H1 (cell line): ENCODE data around the gene NBPF1.
"Not testable (repeated sequence)": the region's sequence is repeated elsewhere in the genome, so short reads cannot be mapped to it uniquely, and the experiment has no call there.

ENCODE experiments used
- BACH1 ChIP-seq: IDR thresholded peaks from 2 replicates; pipeline ENCODE4 v1.6.1; 2012; ENCODE audit warnings: low read length, improper control_type of control experiment
- JUND ChIP-seq: IDR thresholded peaks from 2 replicates; pipeline ENCODE4 v1.6.1; 2011; ENCODE audit warnings: mild to moderate bottlenecking, improper control_type of control experiment, low read length
- KDM1A ChIP-seq: fragments of 200-600, 300-600 bp; sonication (generic); IDR thresholded peaks from 2 replicates; pipeline ENCODE4 v1.7.1; 2016; ENCODE audit warnings: mild to moderate bottlenecking, low read length, borderline replicate concordance
- POLR2A ChIP-seq, 2 experiments: IDR thresholded peaks; 1 replicate in 1 of 2; 2 replicates in 1 of 2; pipeline ENCODE4 v1.6.1; 2011; ENCODE audit warnings: low read depth in 2 of 2, low read length in 2 of 2, mild to moderate bottlenecking in 2 of 2; ENCODE audit errors: control extremely low read depth in 1 of 2
- SIN3A ChIP-seq, 2 experiments: IDR thresholded peaks in 1 of 2; conservative IDR thresholded peaks in 1 of 2; 2 replicates each; pipeline ENCODE4 v1.6.1; 2011 to 2012; ENCODE audit warnings: low read length in 2 of 2, improper control_type of control experiment in 1 of 2, low read depth in 1 of 2, mild to moderate bottlenecking in 1 of 2
- SP1 ChIP-seq: IDR thresholded peaks from 2 replicates; pipeline ENCODE4 v1.6.1; 2011; ENCODE audit warnings: low read depth, low read length
- ZNF274 ChIP-seq: IDR thresholded peaks from 2 replicates; pipeline ENCODE4 v1.7.0; 2012; ENCODE audit warnings: low read length, borderline replicate concordance; ENCODE audit errors: extremely low read depth

- not testable (repeated sequence) for TF ChIP-seq ZNF274; KDM1A; POLR2A (IDR thresholded peaks at IDR 0.05; ENCODE audit: control extremely low read depth in 1 of 2, low read depth in 2 of 2, low read length in 2 of 2); SIN3A (conservative IDR thresholded peaks at IDR 0.05 in 1 of 2, IDR thresholded peaks at IDR 0.05 in 1 of 2; ENCODE audit: low read depth in 1 of 2, low read length in 2 of 2); JUND; BACH1; SP1
Observed at GRCh38 chr1:16532235-16532991, 81.0 kb downstream of the NBPF1 start.
